A673 (cell line): ENCODE measurements around the gene ZNF827.

Experiments used
- EZH2 ChIP-seq: fragments of 200-600 bp; sonication (generic); IDR thresholded peaks from 2 replicates; pipeline ENCODE4 v1.6.1; 2017; ENCODE audit warnings: borderline replicate concordance, low read depth, mild to moderate bottlenecking, mixed read lengths, antibody characterized with exemption, low read length; ENCODE audit not compliant: poor library complexity, severe bottlenecking
- TF ChIP-seq, protein P1 (sequence below): fragments of 300-800, 200-600 bp; sonication (generic); conservative IDR thresholded peaks from 2 replicates; pipeline ENCODE4 v1.5.1; 2017; ENCODE audit warnings: low read depth, mild to moderate bottlenecking, antibody characterized with exemption, low read length, moderate library complexity, mixed read lengths

DNA sequence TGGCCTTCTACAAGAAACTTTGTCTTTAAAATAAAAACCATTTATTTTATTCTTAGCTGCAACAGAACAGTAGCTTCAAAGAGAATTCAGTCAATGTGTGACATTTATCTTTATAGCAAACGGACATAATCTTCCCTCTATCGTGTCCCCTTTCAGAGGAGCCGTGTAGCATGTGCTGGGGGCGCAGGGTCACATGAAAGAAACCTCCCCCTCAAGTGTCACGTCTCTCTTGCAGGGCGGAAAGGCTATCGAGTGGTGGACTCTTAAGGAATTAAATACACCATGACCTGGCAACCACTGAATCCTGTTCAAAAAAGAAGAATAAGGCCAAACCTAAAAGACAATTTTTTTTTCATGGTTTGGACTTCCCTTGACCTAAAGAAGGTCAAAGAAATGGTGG is 40.2 kb downstream of the ZNF827 start:
- no peak for TF ChIP-seq EZH2
- TF ChIP-seq, protein P1, sequence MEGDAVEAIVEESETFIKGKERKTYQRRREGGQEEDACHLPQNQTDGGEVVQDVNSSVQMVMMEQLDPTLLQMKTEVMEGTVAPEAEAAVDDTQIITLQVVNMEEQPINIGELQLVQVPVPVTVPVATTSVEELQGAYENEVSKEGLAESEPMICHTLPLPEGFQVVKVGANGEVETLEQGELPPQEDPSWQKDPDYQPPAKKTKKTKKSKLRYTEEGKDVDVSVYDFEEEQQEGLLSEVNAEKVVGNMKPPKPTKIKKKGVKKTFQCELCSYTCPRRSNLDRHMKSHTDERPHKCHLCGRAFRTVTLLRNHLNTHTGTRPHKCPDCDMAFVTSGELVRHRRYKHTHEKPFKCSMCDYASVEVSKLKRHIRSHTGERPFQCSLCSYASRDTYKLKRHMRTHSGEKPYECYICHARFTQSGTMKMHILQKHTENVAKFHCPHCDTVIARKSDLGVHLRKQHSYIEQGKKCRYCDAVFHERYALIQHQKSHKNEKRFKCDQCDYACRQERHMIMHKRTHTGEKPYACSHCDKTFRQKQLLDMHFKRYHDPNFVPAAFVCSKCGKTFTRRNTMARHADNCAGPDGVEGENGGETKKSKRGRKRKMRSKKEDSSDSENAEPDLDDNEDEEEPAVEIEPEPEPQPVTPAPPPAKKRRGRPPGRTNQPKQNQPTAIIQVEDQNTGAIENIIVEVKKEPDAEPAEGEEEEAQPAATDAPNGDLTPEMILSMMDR: no peak
